Measurements from ENCODE around the gene MCRS1.

MCRS1 gene

GRCh38 chr12:49580572-49581535, 12.9 kb upstream of the MCRS1 start:
- DNase-seq: no peak

GRCh38 chr12:49578471-49579112, 10.7 kb upstream of the MCRS1 start:
- DNase-seq: no peak

GRCh38 chr12:49577589-49578315, 9.8 kb upstream of the MCRS1 start:
- no peak for DNase-seq

- no peak for DNase-seq
These were observed 660 bp upstream of the MCRS1 start for GRCh38 chr12:49568442-49569162.

GRCh38 chr12:49567302-49567610, 686 bp downstream of the MCRS1 start:
- DNase-seq: no peak

GRCh38 chr12:49566361-49566760, 1.6 kb downstream of the MCRS1 start:
- no peak for DNase-seq

GRCh38 chr12:49565406-49566265, 2.3 kb downstream of the MCRS1 start:
- DNase-seq: no peak

GRCh38 chr12:49564686-49565405, 3.1 kb downstream of the MCRS1 start:
- no peak for DNase-seq

- no peak for DNase-seq
These were observed 3.8 kb downstream of the MCRS1 start for GRCh38 chr12:49563951-49564685.

- no peak for DNase-seq
These were observed 5.1 kb downstream of the MCRS1 start for GRCh38 chr12:49562831-49563230.

- no peak for DNase-seq
These were observed 5.7 kb downstream of the MCRS1 start for GRCh38 chr12:49562233-49562632.

GRCh38 chr12:49560695-49561094, 7.2 kb downstream of the MCRS1 start:
- no peak for DNase-seq

GRCh38 chr12:49559011-49559675, 8.8 kb downstream of the MCRS1 start:
- no peak for DNase-seq

- DNase-seq: no peak
These were observed 9.4 kb downstream of the MCRS1 start for GRCh38 chr12:49558526-49558925.

- DNase-seq: no peak
These were observed 10.1 kb downstream of the MCRS1 start for GRCh38 chr12:49557917-49558215.

GRCh38 chr12:49557187-49557916, 10.6 kb downstream of the MCRS1 start:
- no peak for DNase-seq

GRCh38 chr12:49556391-49557186, 11.4 kb downstream of the MCRS1 start:
- no peak for DNase-seq

GRCh38 chr12:49555631-49556390, 12.1 kb downstream of the MCRS1 start:
- no peak for DNase-seq

Data from SIG-M5 (cell line).